GM12801 (cell line): Measurements from ENCODE around the gene DCD.

Experiments
- CTCF ChIP-seq: IDR thresholded peaks from one replicate; pipeline ENCODE4 v1.5.1; 2011; ENCODE audit warnings: control low read depth; ENCODE audit not compliant: insufficient read length; ENCODE audit errors: extremely low read depth

Gene DCD

GRCh38 chr12:54595471-54595870 lies 52.7 kb downstream of the DCD start:
- no peak for TF ChIP-seq CTCF
